Measurements from ENCODE around the gene FBXO28. TPM values are rescaled to one million over a fixed set of nuclear protein-coding genes. Genes with fewer than 3 reads are reported as not detected.

Gene FBXO28
- total RNA-seq, 1 donor from 2014 or later, result 26.1 TPM

- peaks cover 5% of the 10 kb centered on the region for H3K27me3 Mint-ChIP-seq
- H3K4me3 Mint-ChIP-seq, result no peak overlapping the region
- H3K27ac Mint-ChIP-seq, result no peak overlapping the region
- H3K36me3 Mint-ChIP-seq, result no peaks in the 10 kb centered on the region
- DNase-seq (ENCODE audit: extremely low spot score, unreplicated experiment), result no peak
- H3K4me1 Mint-ChIP-seq (ENCODE audit: unreplicated experiment), result peaks cover 22% of the 10 kb centered on the region
- H3K9me3 Mint-ChIP-seq, result no peaks in the 10 kb centered on the region
- TF ChIP-seq, protein P1, sequence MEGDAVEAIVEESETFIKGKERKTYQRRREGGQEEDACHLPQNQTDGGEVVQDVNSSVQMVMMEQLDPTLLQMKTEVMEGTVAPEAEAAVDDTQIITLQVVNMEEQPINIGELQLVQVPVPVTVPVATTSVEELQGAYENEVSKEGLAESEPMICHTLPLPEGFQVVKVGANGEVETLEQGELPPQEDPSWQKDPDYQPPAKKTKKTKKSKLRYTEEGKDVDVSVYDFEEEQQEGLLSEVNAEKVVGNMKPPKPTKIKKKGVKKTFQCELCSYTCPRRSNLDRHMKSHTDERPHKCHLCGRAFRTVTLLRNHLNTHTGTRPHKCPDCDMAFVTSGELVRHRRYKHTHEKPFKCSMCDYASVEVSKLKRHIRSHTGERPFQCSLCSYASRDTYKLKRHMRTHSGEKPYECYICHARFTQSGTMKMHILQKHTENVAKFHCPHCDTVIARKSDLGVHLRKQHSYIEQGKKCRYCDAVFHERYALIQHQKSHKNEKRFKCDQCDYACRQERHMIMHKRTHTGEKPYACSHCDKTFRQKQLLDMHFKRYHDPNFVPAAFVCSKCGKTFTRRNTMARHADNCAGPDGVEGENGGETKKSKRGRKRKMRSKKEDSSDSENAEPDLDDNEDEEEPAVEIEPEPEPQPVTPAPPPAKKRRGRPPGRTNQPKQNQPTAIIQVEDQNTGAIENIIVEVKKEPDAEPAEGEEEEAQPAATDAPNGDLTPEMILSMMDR (conservative IDR thresholded peaks at IDR 0.05), result no peak
Measured at GRCh38 chr1:224081604-224082003, 32.3 kb upstream of the FBXO28 start.

DNA sequence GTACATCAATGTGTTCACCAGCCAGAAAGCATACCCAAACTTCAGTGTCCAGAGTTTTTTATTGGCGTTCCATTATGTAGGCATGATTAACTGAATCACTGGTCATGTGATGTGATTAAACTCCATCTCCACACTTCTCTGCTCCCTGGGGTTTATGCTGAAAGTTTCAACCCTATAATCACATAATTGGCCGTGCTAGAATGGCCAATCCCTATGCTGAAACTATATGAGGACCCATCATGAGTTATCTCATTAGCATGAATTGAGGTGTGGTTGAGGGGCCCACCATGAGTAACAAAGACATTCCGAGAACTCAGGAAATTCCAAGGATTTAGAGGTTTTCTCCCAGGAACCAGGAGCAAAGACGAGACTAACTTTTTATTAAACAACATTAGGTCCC lies 31.8 kb upstream of the FBXO28 start:
- H3K27ac Mint-ChIP-seq, result no peak overlapping the region
- no peak overlapping the region for H3K4me3 Mint-ChIP-seq
- H3K36me3 Mint-ChIP-seq, result no peaks in the 10 kb centered on the region
- H3K4me1 Mint-ChIP-seq (ENCODE audit: unreplicated experiment), result peaks cover 22% of the 10 kb centered on the region
- peaks cover 2% of the 10 kb centered on the region for H3K27me3 Mint-ChIP-seq
- TF ChIP-seq, protein P1 (conservative IDR thresholded peaks at IDR 0.05), result no peak
- H3K9me3 Mint-ChIP-seq, result no peaks in the 10 kb centered on the region
- DNase-seq (ENCODE audit: extremely low spot score, unreplicated experiment), result no peak

DNA sequence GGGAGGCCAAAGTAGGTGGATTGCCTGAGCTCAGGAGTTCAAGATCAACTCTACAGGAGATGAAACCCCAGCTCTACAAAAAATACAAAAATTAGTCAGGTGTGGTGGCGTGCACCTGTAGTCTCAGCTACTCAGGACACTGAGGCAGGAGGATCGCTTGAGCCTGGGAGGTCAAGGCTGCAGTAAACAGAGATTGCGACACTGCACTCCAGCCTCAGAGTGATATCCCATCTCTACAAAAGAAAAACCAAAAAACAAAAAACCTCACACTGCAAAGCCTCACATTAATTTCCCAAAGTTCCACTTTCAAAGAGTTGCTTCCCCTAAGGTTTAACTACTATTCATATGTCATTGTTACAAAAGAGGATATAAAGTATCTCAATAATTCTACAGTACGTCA lies 29.0 kb upstream of the FBXO28 start:
- Mint-ChIP-seq H3K36me3 (no peaks in the 10 kb centered on the region), H3K27me3 (peaks cover 2% of the 10 kb centered on the region), H3K4me3 (no peak overlapping the region), H3K4me1 (ENCODE audit: unreplicated experiment) (peaks cover 22% of the 10 kb centered on the region), H3K27ac (no peak overlapping the region), H3K9me3 (no peaks in the 10 kb centered on the region)
- no peak for DNase-seq (ENCODE audit: extremely low spot score, unreplicated experiment)
- TF ChIP-seq, protein P1 (conservative IDR thresholded peaks at IDR 0.05), result no peak

DNA sequence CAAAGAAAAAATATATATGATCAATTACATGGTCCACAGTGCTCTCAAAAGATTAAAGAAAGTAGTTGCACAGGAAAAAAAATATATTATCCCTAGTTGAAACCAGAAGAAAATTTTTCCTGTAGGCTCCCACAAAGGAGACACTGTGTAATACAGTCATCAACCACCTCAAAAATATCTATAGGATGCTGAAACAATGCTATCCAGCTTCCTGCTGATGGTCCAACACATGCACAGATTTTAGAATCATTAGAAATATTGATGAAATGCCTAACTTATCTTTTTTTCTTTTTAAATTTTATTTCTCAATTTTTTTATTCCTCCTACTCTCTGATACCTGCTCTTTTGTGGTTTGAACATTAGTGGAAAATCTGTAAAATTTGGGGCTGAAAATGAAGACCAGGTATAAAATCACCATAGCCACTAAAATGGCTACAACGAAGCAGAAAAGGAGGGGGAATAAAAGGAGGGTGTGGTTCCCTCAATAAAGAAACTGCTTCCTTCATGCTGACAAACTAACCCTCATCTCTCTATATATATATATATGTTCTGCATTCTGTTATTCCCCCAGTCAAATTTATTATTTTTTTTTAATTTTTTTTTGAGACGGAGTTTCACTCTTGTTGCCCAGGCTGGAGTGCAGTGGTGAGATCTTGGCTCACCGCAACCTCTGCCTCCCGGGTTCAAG lies 28.3 kb upstream of the FBXO28 start:
- Mint-ChIP-seq H3K4me3 (no peak overlapping the region), H3K27me3 (no peaks in the 10 kb centered on the region), H3K27ac (no peak overlapping the region), H3K36me3 (no peaks in the 10 kb centered on the region), H3K4me1 (ENCODE audit: unreplicated experiment) (peaks cover 15% of the 10 kb centered on the region), H3K9me3 (no peaks in the 10 kb centered on the region)
- DNase-seq (ENCODE audit: extremely low spot score, unreplicated experiment), result no peak
- TF ChIP-seq, protein P1 (conservative IDR thresholded peaks at IDR 0.05), result no peak

GRCh38 chr1:224087286-224087794 lies 26.6 kb upstream of the FBXO28 start:
- DNase-seq (ENCODE audit: extremely low spot score, unreplicated experiment), result no peak
- H3K27me3 Mint-ChIP-seq, result no peaks in the 10 kb centered on the region
- H3K36me3 Mint-ChIP-seq, result no peaks in the 10 kb centered on the region
- peaks cover 4% of the 10 kb centered on the region for H3K4me1 Mint-ChIP-seq (ENCODE audit: unreplicated experiment)
- H3K9me3 Mint-ChIP-seq, result no peaks in the 10 kb centered on the region
- TF ChIP-seq, protein P1 (conservative IDR thresholded peaks at IDR 0.05), result no peak
- H3K27ac Mint-ChIP-seq, result peak overlapping the region; percentile 51
- no peak overlapping the region for H3K4me3 Mint-ChIP-seq
